Activated T-cell treated with anti-CD3 and anti-CD28 coated beads for 24 hours (primary cell): ENCODE measurements around the gene ZNF613.
"Not testable (repeated sequence)": the region's sequence is repeated elsewhere in the genome, so short reads cannot be mapped to it uniquely, and the experiment has no call there.

Source experiments
- DNase-seq: peaks from one replicate; pipeline ENCODE4 v3.0.0-alpha.2; 2020; ENCODE audit warnings: low read depth

The ZNF613 gene

DNA sequence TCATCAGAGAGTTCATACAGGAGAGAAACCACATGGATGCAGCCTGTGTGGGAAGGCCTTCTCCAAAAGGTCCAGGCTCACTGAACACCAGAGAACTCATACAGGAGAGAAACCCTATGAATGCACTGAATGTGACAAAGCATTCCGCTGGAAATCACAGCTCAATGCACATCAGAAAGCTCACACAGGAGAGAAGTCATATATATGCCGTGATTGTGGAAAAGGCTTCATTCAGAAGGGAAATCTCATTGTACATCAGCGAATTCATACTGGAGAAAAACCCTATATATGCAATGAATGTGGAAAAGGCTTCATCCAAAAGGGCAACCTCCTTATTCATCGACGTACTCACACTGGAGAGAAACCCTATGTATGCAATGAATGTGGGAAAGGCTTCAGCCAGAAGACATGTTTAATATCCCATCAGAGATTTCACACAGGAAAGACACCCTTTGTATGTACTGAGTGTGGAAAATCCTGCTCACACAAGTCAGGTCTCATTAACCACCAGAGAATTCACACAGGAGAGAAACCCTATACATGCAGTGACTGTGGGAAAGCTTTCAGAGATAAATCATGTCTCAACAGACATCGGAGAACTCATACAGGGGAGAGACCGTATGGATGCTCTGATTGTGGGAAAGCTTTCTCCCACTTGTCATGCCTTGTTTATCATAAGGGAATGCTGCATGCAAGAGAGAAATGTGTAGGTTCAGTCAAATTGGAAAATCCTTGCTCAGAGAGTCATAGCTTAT, 17.7 kb downstream of the ZNF613 start:
- no peak for DNase-seq

DNA sequence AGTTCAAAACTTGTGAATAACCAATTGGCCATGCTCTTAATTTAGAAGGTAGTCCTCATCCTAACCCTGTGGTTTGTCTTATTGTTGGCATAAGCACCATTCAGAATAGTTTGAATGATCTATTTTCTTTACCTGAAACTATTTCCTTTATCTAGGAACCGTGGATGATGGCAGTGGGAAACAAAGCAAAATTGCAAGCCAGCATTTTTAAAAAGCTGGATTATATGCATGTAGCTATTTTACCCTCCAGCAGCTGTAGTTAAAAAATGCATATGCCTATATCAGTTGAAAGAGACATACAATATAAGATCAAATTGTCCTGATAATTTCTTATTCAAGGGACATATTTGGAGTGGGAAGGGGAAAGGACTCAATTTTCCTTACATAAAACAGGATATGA, 19.3 kb downstream of the ZNF613 start:
- no peak for DNase-seq

DNA sequence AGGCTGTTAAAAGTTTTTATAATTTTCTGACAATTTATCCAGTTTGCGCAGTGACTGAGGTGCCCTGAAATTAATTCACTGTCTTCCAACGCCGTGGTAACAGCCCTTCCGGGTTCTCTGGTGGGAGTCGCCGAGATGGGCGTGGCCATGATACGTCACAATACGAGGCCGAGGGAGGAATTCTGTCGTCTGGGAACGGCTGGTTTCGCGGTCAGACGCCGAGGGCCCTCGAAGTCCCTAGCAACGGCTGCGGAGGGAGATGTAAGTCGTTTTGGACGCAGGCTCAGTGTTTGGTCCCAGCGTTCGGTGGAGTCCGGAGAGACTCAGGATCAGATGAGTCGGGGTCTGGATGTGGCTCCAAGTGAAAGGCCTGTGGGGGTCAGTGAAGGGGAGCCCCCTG, 21.7 kb downstream of the ZNF613 start:
- no peak for DNase-seq

DNA sequence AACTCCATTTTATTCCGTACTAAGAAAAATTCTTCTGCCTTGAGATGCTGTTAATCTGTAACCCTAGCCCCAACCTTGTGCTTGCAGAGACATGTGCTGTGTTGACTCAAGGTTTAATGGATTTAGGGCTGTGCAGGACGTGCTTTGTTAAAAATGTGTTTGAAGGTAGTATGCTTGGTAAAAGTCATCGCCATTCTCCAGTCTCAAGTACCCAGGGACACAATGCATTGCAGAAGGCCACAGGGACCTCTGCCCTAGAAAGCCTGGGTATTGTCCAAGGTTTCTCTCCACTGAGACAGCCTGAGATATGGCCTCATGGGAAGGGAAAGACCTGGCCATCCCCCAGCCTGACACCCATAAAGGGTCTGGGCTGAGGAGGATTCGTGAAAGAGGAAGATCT, 30.6 kb downstream of the ZNF613 start:
- not testable (repeated sequence) for DNase-seq

DNA sequence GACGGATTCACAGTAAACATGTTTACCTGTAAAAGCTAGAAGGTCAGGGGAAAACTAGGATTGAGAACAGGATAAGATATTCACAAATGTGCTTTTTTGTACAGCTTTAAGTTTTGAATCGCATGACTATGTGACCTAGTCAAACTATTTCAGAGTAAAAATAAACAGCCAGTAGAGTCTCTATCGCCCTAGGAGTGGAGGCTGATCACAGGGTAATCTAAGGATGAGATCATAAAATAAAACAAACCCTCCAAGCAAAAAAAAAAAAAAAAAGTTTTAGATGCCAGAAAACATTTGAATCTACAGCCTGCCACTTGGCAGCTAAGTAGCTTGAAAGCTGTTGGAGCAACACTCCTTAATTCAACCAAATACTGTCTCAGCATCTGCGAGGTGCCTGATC, 32.5 kb downstream of the ZNF613 start:
- no peak for DNase-seq

DNA sequence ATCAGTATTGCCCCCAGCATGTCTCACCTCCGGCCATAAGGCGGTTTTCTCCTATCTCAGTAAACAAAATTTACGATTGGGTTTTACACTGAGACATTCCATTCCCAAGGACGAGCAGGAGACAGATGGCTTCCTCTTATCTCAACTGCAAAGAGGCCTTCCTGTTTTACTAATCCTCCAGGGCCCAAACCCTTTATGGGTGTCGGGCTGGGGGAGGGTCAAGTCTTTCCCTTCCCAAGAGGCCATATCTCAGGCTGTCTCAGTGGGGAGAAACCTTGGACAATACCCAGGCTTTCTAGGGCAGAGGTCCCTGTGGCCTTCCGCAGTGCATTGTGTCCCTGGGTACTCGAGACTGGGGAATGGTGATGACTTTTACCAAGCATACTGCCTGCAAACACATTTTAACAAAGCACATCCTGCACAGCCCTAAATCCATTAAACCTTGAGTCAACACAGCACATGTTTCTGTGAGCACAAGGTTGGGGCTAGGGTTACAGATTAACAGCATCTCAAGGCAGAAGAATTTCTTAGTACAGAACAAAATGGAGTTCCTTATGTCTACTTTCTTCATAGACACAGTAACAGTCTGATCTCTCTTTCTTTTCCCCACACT, 33.5 kb downstream of the ZNF613 start:
- not testable (repeated sequence) for DNase-seq

DNA sequence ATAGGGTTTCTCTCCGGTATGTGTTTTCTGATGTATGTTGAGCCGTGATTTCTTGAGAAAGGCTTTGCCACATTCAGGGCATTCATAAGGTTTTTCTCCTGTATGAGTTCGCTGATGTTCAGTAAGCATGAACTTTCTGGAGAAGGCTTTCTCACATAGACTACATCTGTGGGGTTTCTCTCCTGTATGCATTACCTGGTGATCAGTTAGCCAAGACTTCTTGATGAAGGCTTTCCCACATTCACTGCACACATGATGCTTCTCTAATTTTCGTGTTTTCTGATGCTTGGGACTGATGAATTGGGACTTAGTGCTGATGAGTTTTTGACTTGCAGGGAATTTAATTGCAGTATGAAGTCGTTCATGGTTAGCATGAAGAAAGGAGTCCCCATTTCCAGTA, 38.3 kb downstream of the ZNF613 start:
- no peak for DNase-seq

DNA sequence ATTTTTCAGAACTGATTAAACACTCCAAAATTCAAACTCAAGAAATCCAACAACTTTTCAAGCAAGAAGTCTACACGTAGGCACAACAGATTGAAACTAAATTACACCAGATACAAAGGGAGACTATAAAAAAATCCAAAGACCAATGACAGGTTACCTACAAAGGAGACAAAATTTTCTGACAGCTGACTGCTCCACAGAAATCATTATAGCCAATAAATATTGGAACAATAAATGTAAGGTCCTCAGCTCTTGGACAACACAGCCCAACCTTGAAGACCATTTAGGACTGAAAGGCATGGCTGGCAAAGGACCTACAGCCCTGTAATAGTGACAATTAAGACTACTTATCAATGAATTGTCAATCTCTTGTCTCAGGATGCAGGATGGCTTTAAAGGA, 43.4 kb downstream of the ZNF613 start:
- no peak for DNase-seq

DNA sequence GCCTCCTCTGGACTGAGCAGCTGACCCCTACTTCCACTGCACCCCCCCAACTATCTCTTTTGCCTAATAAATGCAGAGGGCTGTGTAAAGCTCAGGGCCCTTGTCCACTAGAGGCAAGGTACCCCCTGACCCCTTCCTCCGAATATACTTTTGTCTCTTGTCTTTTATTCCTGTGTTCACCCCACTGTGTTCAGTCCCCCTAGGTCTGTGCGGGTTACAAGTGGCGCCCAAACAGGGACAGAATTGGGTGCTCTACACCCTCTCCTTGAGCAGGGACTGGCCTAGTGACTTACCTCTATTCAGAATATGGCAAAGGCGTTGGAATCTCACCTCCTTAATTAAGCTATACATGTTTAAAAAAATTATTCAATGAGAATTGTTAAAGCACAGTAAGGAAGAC, 44.4 kb downstream of the ZNF613 start:
- DNase-seq, result no peak

DNA sequence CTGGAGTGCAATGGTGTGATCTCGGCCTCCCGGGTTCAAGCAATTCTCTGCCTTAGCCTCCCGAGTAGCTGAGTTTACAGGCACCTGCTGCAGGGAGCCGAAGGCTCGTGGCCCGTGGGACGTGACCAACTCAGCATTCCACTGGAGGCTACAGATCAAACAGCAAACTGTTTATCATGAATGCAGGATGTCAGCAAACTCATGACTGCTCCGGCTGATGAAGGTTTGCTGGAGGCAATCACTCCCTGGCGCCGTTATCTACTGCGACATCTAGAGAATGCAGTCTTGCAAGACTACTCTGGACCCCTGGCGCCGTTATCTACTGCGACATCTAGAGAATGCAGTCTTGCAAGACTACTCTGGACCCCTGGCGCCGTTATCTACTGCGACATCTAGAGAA, 48.5 kb downstream of the ZNF613 start:
- DNase-seq, result not testable (repeated sequence)

DNA sequence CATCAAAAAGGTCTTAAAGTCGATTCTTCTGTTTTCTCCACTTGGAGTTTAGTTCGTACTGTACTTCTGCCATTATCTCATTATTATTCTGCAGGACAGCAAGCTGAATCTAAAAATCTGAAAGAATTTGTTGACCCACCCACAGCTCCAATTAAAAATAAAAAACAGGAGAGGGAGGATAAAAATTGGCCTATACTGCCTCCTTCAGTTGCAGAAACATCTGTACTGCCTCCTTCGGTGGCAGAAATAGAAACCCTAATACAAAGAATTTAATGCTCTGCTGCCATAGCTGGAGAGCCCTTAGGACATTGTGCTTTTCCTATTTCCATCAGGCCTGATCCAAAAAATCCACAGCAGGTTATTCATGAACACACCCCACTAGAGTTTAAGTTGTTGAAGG, 49.6 kb downstream of the ZNF613 start:
- no peak for DNase-seq

DNA sequence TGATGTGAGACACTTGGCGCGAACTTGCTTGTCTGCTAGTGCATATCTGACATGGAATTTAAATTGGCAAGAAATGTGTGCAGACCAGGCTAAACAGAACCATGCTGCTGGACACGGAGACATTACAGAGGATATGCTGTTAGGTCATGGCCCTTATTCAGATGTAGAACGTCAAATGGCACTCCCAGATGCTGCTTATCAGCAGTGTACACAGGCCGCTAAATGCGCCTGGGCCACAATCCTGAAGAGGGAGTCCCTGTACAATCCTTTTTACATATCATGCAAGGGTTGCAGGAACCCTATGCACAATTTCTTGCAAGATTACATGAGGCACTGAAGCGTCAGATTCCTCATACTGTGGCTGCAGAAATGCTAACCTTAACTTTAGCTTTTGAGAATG, 50.1 kb downstream of the ZNF613 start:
- no peak for DNase-seq

DNA sequence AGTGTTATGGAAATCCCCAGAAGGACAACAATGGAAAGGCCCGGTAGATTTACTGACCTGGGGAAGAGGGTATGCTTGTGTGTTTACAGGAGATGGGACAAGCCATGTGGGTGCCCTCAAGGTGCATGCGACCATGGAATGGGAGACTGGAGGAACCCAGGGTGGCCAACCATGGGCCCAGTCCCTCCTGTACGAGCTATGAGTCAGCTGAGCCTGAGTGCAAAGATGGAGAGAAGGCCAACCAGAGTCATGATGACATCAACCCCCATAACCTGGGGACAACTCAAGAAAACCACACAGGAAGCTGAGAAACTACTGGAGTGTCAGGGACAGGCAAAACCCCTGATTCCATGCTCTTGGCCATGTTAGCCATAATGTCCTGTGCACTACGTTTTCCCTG, 51.6 kb downstream of the ZNF613 start:
- DNase-seq, result no peak

DNA sequence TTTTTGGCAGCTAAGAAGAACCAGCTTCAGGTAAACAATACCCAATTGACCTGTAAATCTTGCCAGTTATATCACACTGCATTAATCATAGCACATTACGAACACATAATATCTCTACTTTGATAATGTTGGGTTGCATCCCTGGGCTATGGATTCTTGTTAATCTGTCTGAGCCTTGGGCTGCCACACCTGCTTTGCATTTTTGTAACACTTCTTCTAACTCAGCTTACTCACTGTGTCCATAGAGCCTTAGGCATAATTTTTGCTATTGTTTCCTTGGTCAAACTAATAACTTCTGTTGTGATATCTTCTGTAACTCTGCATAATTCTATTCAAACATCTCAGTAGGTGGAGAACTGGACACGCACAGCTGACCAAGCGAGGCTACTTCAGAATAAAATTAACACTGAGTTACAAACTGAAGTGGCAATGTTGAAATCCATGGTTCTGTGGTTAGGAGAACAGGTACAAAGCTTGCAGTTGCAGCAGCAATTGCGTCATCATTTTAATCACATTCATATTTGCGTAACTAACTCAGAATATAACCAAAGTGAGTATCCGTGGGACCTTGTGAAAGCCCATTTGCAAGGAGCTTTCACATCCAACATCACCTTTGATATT, 53.0 kb downstream of the ZNF613 start:
- DNase-seq, result no peak

DNA sequence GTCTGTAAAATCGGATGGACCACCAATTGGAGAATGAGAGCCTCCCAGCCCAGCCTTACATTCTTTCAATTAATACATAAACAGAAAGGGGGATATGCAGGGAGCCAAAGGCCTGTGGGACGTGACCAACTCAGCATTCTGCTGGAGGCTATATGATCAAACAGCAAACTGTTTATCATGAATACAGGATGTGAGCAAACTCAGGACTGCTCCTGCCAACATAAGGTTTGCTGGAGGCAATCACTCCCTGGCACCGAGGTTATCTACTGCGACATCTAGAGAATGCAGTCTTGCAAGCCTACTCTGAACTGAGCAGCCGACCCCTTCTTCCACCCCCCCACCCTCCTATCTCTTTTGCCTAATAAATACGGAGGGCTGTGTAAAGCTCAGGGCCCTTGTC, 53.7 kb downstream of the ZNF613 start:
- not testable (repeated sequence) for DNase-seq

DNA sequence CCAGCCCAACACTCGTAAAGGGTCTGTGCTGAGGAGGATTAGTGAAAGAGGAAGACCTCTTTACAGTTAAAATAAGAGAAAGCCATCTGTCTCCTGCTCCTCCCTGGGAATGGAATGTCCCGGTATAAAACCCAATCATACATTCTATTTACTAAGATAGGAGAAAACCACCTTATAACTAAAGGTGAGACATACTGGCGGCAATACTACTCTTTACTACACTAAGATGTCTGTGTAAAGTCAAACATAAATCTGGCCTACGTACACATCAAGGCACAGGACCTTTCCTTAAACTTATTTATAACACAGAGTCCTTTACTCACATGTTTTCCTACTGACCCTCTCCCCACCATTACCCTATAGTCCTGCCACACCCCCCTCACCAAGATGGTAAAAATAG, 56.1 kb downstream of the ZNF613 start:
- no peak for DNase-seq

DNA sequence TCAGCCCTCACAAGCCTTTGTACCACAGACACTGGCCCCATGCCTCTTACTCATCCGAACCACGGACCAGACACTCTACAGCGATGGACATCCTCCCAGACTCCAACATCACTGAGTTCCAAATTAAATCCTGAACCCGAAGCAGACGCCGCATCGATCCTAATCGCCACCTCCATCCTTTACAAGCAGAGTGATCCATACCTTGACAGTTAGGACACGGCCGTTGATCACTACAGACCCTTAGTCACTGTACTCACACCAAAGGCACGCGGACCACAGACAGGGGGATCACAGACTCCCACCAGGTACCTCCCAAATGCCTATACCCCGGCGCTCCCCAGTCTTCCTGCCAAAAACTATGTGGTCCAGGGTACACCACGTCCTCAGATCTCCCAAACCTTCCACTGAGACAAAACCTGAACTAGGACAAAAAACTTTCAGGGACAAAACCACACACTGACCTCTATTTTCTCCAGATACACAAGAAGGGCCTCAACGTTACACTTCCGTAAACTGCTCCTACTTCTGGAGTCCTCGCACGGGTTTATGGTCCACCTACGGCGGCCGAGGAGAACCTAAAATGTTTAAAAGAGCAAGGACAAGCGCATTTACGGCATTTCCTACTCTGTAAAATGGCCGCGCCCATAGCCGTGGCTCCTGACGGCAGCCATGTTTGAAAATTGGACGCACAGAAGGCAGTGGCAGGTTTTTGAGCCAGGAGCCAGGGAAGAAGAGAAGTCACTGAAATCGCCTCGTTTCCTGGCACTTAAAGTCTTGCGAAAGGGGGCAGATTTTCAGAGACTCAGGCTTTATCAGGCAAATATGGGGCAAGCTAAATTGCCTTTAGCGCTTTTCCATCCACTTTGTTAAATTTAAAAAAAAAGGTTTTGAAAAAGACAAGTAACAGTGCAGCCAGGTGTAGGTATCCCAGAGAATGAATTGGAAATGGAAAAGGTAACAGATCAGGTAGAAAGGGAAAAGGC, 59.3 kb downstream of the ZNF613 start, which contains the start of gene ZNF350:
ZNF350 (minus strand) TSS at position 532 of the 983 bp plus-strand sequence. CDS start 12,480 bp downstream, outside the sequence.
- peak; percentile 84 for DNase-seq

DNA sequence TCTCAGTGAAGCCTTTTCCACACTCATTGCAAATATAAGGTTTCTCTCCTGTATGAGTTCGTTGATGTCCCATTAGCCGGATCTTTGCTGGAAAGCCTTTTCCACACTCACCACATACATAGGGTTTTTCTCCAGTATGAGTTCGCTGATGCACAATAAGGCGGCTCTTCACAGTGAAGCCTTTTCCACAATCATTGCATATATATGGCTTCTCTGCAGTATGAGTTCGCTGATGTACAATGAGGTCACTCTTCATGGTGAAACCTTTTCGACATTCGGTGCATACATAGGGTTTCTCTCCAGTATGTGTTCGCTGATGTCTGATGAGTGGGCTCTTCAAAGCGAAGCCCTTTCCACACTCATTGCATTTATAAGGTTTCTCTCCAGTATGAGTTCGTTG, 66.2 kb downstream of the ZNF613 start:
- DNase-seq, result no peak

DNA sequence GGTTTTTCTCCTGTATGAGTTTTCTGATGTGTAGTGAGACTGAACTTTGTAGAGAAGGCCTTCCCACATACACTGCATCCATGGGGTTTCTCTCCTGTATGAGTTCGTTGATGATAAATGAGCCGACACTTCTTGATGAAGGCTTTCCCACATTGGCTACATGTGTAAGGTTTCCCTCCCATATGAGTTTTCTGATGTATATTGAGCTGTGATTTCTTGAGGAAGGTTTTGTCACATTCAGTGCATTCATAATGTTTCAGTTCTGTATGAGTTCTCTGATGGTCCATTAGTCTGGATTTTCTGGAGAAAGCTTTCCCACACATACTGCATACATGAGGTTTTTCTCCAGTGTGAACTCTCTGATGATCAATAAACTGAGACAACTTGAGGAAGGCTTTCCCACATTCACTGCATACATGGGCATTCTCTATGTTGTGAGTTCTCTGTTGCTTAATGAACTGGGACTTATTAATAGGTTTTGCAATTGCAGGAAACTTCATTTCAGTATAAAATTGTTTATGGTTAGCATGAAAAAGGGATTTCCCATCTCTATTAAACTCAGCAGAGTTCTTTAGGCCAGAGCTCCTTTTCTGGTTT, 66.9 kb downstream of the ZNF613 start:
- DNase-seq, result no peak
